T-helper 1 cell treated with Interleukin-12 subunit alpha and Interleukin-12 subunit beta and Interleukin-4 antibody, amounts not matched to agents 30 μg/mL and 1 μg/mL, for 36 hours (primary cell): Measurements from ENCODE around the gene SPG7.
A peak's percentile ranks its signal among the peaks of the same experiment; 100 is the strongest.
"Not testable (repeated sequence)": the region's sequence is repeated elsewhere in the genome, so short reads cannot be mapped to it uniquely, and the experiment has no call there.

Source experiments
- H3K27ac Mint-ChIP-seq: one replicate; pipeline ENCODE4 v1.8.0; 2021; ENCODE audit warnings: mild to moderate bottlenecking, mixed read lengths
- H3K27me3 Mint-ChIP-seq: one replicate; pipeline ENCODE4 v1.8.0; 2021; ENCODE audit warnings: low read depth, mixed read lengths
- H3K36me3 Mint-ChIP-seq: one replicate; pipeline ENCODE4 v1.8.0; 2021; ENCODE audit warnings: low read depth, mixed read lengths
- H3K4me1 Mint-ChIP-seq: one replicate; pipeline ENCODE4 v1.8.0; 2021; ENCODE audit warnings: low read depth, mixed read lengths
- H3K4me3 Mint-ChIP-seq: one replicate; pipeline ENCODE4 v1.8.0; 2021; ENCODE audit warnings: mild to moderate bottlenecking, moderate library complexity, mixed read lengths
- H3K9me3 Mint-ChIP-seq: one replicate; pipeline ENCODE4 v1.8.0; 2021; ENCODE audit warnings: mixed read lengths

Gene SPG7

GRCh38 chr16:89507834-89508590, at the start of gene SPG7:
Gene SPG7 (plus strand): TSS chr16:89508403. CDS start chr16:89508418, 15 bp downstream.
- Mint-ChIP-seq H3K9me3 (no peaks in the 10 kb centered on the region), H3K27me3 (no peaks in the 10 kb centered on the region), H3K4me3 (peak within 1 kb of the TSS; percentile 91), H3K27ac (peak within 1 kb of the TSS; percentile 91), H3K4me1 (peaks cover 20% of the 10 kb centered on the region), H3K36me3 (peaks cover 4% of the 10 kb centered on the region)

GRCh38 chr16:89458551-89458950, 49.7 kb upstream of the SPG7 start:
- H3K27me3 Mint-ChIP-seq = no peaks in the 10 kb centered on the region
- H3K9me3 Mint-ChIP-seq = no peaks in the 10 kb centered on the region
- peak overlapping the region; percentile 50 for H3K27ac Mint-ChIP-seq
- H3K36me3 Mint-ChIP-seq = peaks cover 11% of the 10 kb centered on the region
- no peak overlapping the region for H3K4me3 Mint-ChIP-seq
- H3K4me1 Mint-ChIP-seq = peaks cover 38% of the 10 kb centered on the region

GRCh38 chr16:89458967-89459366, 49.2 kb upstream of the SPG7 start:
- Mint-ChIP-seq H3K4me3 (no peak overlapping the region), H3K36me3 (peaks cover 11% of the 10 kb centered on the region), H3K27me3 (no peaks in the 10 kb centered on the region), H3K9me3 (no peaks in the 10 kb centered on the region), H3K27ac (peak overlapping the region; percentile 50), H3K4me1 (peaks cover 34% of the 10 kb centered on the region)

- Mint-ChIP-seq H3K27me3 (no peaks in the 10 kb centered on the region), H3K4me3 (no peak overlapping the region), H3K9me3 (no peaks in the 10 kb centered on the region), H3K27ac (no peak overlapping the region), H3K36me3 (peaks cover 11% of the 10 kb centered on the region), H3K4me1 (peaks cover 32% of the 10 kb centered on the region)
Observed at GRCh38 chr16:89460556-89460955, 47.6 kb upstream of the SPG7 start.

GRCh38 chr16:89461890-89462289, 46.3 kb upstream of the SPG7 start:
- not testable (repeated sequence) for H3K36me3 Mint-ChIP-seq, H3K9me3 Mint-ChIP-seq, H3K27ac Mint-ChIP-seq, H3K4me3 Mint-ChIP-seq, H3K27me3 Mint-ChIP-seq
- peaks cover 30% of the 10 kb centered on the region for H3K4me1 Mint-ChIP-seq

- not testable (repeated sequence) for H3K36me3 Mint-ChIP-seq, H3K27me3 Mint-ChIP-seq, H3K27ac Mint-ChIP-seq, H3K4me3 Mint-ChIP-seq, H3K9me3 Mint-ChIP-seq
- H3K4me1 Mint-ChIP-seq = peaks cover 33% of the 10 kb centered on the region
Observed at GRCh38 chr16:89462639-89463038, 45.6 kb upstream of the SPG7 start.

- H3K9me3 Mint-ChIP-seq, H3K36me3 Mint-ChIP-seq, H3K27me3 Mint-ChIP-seq, H3K4me3 Mint-ChIP-seq, H3K27ac Mint-ChIP-seq: not testable (repeated sequence)
- peaks cover 34% of the 10 kb centered on the region for H3K4me1 Mint-ChIP-seq
Observed at GRCh38 chr16:89463312-89463711, 44.9 kb upstream of the SPG7 start.

GRCh38 chr16:89466920-89467319, 41.3 kb upstream of the SPG7 start:
- H3K4me3 Mint-ChIP-seq = no peak overlapping the region
- H3K27me3 Mint-ChIP-seq = no peaks in the 10 kb centered on the region
- peaks cover 28% of the 10 kb centered on the region for H3K4me1 Mint-ChIP-seq
- no peak overlapping the region for H3K27ac Mint-ChIP-seq
- no peaks in the 10 kb centered on the region for H3K36me3 Mint-ChIP-seq
- no peaks in the 10 kb centered on the region for H3K9me3 Mint-ChIP-seq

GRCh38 chr16:89467382-89467781, 40.8 kb upstream of the SPG7 start:
- H3K4me1 Mint-ChIP-seq = peaks cover 33% of the 10 kb centered on the region
- H3K27ac Mint-ChIP-seq = peak overlapping the region; percentile 36
- no peaks in the 10 kb centered on the region for H3K27me3 Mint-ChIP-seq

GRCh38 chr16:89472711-89473075, 35.5 kb upstream of the SPG7 start:
- H3K4me3 Mint-ChIP-seq = peak overlapping the region; percentile 12
- H3K36me3 Mint-ChIP-seq = peaks cover 6% of the 10 kb centered on the region
- H3K27me3 Mint-ChIP-seq = no peaks in the 10 kb centered on the region
- no peaks in the 10 kb centered on the region for H3K9me3 Mint-ChIP-seq
- H3K4me1 Mint-ChIP-seq = peaks cover 58% of the 10 kb centered on the region
- H3K27ac Mint-ChIP-seq = peak overlapping the region; percentile 13

More at GRCh38 chr16:89467382-89467781, 40.8 kb upstream of the SPG7 start:
- H3K4me3 Mint-ChIP-seq = no peak overlapping the region
- H3K36me3 Mint-ChIP-seq = no peaks in the 10 kb centered on the region
- H3K9me3 Mint-ChIP-seq = no peaks in the 10 kb centered on the region

GRCh38 chr16:89473136-89473712, 35.0 kb upstream of the SPG7 start:
- Mint-ChIP-seq H3K36me3 (peaks cover 6% of the 10 kb centered on the region), H3K27ac (no peak overlapping the region), H3K4me3 (no peak overlapping the region), H3K27me3 (no peaks in the 10 kb centered on the region), H3K4me1 (peaks cover 61% of the 10 kb centered on the region), H3K9me3 (no peaks in the 10 kb centered on the region)

- no peaks in the 10 kb centered on the region for H3K9me3 Mint-ChIP-seq
- no peak overlapping the region for H3K27ac Mint-ChIP-seq
- peak overlapping the region; percentile 16 for H3K4me3 Mint-ChIP-seq
- H3K4me1 Mint-ChIP-seq = peaks cover 68% of the 10 kb centered on the region
- no peaks in the 10 kb centered on the region for H3K27me3 Mint-ChIP-seq
- peaks cover 6% of the 10 kb centered on the region for H3K36me3 Mint-ChIP-seq
Observed at GRCh38 chr16:89473791-89474414, 34.3 kb upstream of the SPG7 start.

GRCh38 chr16:89475144-89475543, 33.1 kb upstream of the SPG7 start:
- H3K27me3 Mint-ChIP-seq = no peaks in the 10 kb centered on the region
- no peaks in the 10 kb centered on the region for H3K9me3 Mint-ChIP-seq
- peaks cover 6% of the 10 kb centered on the region for H3K36me3 Mint-ChIP-seq
- no peak overlapping the region for H3K27ac Mint-ChIP-seq
- H3K4me1 Mint-ChIP-seq = peaks cover 69% of the 10 kb centered on the region
- H3K4me3 Mint-ChIP-seq = no peak overlapping the region

GRCh38 chr16:89476379-89476778, 31.8 kb upstream of the SPG7 start:
- peak overlapping the region; percentile 6 for H3K4me3 Mint-ChIP-seq
- H3K36me3 Mint-ChIP-seq = peaks cover 11% of the 10 kb centered on the region
- H3K9me3 Mint-ChIP-seq = no peaks in the 10 kb centered on the region
- peak overlapping the region; percentile 26 for H3K27ac Mint-ChIP-seq
- no peaks in the 10 kb centered on the region for H3K27me3 Mint-ChIP-seq
- H3K4me1 Mint-ChIP-seq = peaks cover 70% of the 10 kb centered on the region

- H3K36me3 Mint-ChIP-seq = peaks cover 11% of the 10 kb centered on the region
- no peaks in the 10 kb centered on the region for H3K27me3 Mint-ChIP-seq
- peak overlapping the region; percentile 6 for H3K4me3 Mint-ChIP-seq
- peak overlapping the region; percentile 26 for H3K27ac Mint-ChIP-seq
- peaks cover 72% of the 10 kb centered on the region for H3K4me1 Mint-ChIP-seq
- H3K9me3 Mint-ChIP-seq = no peaks in the 10 kb centered on the region
Observed at GRCh38 chr16:89476811-89477261, 31.4 kb upstream of the SPG7 start.
